ENCODE measurements around the gene CTDSPL.

DNA sequence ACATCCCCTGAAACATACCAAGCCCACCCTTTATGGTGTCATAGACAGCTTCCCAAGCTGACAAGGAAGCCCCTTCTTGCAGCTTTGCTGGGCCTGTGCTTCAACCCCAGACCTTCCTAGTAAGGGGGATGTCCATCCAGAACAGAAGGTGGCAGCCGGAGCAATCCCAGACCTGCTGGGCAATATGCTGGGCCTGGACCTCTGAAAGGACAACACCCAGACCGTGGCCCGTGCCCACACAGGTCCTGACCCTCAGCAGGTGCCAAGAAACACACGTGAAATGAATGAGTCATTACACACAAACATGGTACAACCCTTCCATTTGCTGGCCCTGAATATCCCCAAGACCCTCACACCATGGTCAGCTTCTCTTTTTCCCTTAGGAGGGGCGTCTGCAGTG, 109.1 kb downstream of the CTDSPL start:
- TF ChIP-seq, protein P1, sequence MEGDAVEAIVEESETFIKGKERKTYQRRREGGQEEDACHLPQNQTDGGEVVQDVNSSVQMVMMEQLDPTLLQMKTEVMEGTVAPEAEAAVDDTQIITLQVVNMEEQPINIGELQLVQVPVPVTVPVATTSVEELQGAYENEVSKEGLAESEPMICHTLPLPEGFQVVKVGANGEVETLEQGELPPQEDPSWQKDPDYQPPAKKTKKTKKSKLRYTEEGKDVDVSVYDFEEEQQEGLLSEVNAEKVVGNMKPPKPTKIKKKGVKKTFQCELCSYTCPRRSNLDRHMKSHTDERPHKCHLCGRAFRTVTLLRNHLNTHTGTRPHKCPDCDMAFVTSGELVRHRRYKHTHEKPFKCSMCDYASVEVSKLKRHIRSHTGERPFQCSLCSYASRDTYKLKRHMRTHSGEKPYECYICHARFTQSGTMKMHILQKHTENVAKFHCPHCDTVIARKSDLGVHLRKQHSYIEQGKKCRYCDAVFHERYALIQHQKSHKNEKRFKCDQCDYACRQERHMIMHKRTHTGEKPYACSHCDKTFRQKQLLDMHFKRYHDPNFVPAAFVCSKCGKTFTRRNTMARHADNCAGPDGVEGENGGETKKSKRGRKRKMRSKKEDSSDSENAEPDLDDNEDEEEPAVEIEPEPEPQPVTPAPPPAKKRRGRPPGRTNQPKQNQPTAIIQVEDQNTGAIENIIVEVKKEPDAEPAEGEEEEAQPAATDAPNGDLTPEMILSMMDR (IDR thresholded peaks at IDR 0.05), result no peak
- TF ChIP-seq EP300 (IDR thresholded peaks at IDR 0.05) (no peak), POLR2A (IDR thresholded peaks at IDR 0.05) (no peak)

All from sigmoid colon (tissue), 4 donors.